ENCODE results near the gene RIT2.

DNA sequence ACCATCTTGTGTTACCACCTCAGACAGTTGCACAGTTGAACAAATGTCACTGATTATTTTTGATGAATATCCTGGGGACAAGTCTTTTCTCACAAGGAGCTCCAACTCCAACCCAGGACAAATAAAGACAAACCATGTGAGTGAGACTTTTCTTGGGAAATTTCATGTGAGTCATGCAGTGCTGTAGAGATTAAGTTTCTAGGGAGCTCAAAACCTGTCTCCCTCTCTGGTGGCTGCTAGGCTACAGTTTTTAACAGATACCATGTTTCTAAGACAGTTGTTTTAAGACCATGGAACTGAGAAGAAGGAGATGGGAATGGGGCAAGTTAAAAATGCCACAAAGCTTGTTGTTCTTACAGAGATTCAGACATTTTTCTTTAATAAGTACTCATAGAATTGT is 255.5 kb downstream of the RIT2 start:
- TF ChIP-seq, protein P1, sequence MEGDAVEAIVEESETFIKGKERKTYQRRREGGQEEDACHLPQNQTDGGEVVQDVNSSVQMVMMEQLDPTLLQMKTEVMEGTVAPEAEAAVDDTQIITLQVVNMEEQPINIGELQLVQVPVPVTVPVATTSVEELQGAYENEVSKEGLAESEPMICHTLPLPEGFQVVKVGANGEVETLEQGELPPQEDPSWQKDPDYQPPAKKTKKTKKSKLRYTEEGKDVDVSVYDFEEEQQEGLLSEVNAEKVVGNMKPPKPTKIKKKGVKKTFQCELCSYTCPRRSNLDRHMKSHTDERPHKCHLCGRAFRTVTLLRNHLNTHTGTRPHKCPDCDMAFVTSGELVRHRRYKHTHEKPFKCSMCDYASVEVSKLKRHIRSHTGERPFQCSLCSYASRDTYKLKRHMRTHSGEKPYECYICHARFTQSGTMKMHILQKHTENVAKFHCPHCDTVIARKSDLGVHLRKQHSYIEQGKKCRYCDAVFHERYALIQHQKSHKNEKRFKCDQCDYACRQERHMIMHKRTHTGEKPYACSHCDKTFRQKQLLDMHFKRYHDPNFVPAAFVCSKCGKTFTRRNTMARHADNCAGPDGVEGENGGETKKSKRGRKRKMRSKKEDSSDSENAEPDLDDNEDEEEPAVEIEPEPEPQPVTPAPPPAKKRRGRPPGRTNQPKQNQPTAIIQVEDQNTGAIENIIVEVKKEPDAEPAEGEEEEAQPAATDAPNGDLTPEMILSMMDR (IDR thresholded peaks at IDR 0.05; ENCODE audit: insufficient read depth, low read length, poor library complexity, severe bottlenecking) = no peak
- TF ChIP-seq EZH2phosphoT487 (conservative IDR thresholded peaks at IDR 0.05; ENCODE audit: low read length) = no peak
